VCaP (cell line): Measurements from ENCODE around the gene ASB8.

Experiments
- H3K27ac ChIP-seq: fragments of 450-650 bp; 2 replicates; pipeline ENCODE4 v1.5.1; 2017
- TF ChIP-seq, protein P1 (sequence below): fragments of 450-650 bp; conservative IDR thresholded peaks from 2 replicates; pipeline ENCODE4 v1.5.1; 2017; ENCODE audit warnings: mild to moderate bottlenecking, moderate library complexity

Gene ASB8

DNA sequence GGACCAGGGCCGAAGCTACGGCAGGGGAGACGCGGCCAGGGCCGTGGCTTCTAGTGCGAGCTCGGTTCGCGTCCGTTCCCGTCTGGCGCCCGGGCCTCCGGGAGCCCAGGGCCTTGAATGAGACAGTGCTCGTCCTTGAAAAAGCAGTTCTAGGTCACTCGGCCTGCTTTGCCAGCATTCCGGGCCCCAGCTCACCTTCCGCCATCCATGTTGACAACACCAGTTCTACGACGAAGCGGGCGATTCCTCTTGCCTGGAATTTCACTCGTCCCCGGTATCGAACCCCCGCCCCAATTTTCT is 41.3 kb upstream of the ASB8 start:
- TF ChIP-seq, protein P1, sequence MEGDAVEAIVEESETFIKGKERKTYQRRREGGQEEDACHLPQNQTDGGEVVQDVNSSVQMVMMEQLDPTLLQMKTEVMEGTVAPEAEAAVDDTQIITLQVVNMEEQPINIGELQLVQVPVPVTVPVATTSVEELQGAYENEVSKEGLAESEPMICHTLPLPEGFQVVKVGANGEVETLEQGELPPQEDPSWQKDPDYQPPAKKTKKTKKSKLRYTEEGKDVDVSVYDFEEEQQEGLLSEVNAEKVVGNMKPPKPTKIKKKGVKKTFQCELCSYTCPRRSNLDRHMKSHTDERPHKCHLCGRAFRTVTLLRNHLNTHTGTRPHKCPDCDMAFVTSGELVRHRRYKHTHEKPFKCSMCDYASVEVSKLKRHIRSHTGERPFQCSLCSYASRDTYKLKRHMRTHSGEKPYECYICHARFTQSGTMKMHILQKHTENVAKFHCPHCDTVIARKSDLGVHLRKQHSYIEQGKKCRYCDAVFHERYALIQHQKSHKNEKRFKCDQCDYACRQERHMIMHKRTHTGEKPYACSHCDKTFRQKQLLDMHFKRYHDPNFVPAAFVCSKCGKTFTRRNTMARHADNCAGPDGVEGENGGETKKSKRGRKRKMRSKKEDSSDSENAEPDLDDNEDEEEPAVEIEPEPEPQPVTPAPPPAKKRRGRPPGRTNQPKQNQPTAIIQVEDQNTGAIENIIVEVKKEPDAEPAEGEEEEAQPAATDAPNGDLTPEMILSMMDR, result no peak
- H3K27ac ChIP-seq, result peak overlapping the region; percentile 90

DNA sequence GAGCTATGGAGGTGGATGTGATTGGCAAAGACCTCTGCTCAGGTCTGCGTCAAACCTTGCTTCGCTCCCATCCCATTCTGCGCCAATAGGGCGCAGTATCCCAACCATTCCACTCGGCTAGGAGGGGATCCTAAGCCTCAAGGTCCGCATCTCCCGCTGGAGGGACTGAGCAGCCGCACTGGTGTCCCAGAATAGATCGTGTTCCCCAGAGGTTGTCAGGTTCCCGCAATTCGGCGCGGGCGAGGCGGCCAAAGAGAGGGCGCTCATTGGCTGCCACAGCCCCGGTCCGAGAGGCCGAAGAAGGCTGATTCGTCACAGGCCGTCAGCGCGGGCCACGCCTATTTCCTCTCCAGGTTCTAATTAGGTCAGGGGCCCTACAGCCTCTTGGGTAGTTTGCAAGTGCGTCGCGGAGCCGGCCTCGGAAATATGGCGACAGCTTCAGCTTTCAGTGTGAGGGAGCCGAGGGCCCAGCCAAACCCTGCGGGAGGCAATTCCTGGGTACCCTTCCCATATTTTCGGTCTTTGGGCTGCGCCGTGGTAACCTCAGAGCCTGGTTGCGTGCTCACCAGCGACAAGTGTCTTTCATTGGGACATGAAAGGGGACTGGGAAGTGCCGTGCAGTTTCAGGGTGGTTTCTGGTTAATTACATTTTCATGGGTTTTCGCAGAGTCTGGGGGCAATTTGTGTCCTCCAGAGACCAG is 40.8 kb upstream of the ASB8 start:
- TF ChIP-seq, protein P1, result no peak
- H3K27ac ChIP-seq, result peak overlapping the region; percentile 90

DNA sequence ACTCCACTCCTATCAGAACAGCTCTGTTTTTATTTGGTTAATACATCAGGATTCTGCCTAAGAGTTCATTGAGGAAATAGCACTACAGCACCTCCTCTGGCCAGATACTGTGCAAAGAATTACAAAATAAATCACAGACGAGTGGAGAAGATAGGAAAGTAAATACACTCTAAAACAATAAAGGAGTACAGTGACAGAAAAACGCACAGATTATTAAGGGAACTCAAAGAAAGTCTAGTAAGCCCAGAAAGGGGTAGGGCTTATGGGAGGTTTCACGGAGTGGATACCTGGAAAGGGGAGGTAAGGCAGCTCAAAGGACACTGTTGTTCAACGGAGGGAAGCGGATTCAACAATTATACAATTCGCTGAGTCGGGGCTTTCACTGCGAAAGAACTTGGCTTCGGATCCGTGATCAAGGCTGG is 40.2 kb upstream of the ASB8 start:
- TF ChIP-seq, protein P1, result 0 out of 2 replicates have a peak, but pooled peaks have one; percentile 7
- peak overlapping the region; percentile 90; the same call in 1 of the 2 replicates for H3K27ac ChIP-seq

DNA sequence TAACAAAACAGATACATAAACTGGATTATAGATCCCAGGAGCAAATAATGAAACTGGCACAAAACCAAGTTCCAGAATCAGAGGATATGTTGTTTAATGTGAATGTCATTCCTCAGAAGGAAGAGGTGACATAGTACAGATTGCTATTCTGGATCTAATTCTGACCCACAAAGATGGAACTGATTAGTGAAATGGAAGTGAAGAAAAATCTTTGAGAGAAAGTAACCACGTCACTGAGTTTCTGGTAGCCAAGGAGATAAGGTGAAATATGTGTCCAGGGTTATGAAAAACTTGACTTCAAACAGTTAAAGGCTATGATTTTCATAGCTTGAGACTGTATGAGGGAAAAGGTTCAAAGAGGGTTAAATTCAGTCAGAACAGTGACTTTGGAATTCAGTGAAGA is 37.5 kb upstream of the ASB8 start:
- H3K27ac ChIP-seq, result peak overlapping the region; percentile 75
- TF ChIP-seq, protein P1, result no peak

DNA sequence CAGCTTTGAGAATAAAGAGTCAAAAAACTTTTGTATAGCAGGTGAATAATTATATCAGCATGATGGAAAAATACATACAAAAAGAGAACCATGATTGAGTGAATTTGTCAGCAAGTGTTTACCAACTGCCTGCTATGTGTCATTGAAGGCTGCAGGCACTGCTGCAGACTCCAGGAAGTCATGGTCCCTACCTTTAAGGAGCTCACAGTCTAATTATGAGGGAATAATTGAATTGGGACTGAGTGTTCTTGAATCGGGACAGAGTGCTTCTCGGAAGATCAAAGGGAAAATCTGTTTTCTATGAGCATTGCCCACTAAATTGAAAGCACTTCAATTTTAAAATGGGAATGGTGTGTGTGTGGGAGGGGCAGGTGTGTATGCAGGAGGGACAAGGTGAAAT is 36.3 kb upstream of the ASB8 start:
- TF ChIP-seq, protein P1, result no peak
- H3K27ac ChIP-seq, result peak overlapping the region; percentile 75

DNA sequence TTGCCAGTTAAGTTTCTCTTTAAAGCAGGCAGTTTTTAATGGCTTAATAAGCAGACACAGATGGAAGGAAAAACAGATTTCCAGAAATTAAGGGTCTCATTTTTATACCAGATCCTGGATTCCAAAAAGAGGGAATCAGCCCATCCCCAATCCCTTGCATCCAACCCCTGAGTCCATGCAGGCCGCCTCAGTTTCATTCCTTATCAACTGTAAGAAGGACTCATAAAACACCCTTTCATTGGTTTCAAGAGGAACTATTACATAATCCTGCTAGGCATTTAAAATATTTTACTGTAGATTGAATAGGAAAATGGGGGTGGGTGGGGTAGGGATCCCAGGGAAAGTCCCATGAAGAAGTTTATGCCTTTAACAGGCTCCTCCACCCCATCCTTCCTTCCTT is 35.5 kb upstream of the ASB8 start:
- TF ChIP-seq, protein P1, result no peak
- peak overlapping the region; percentile 75 for H3K27ac ChIP-seq

DNA sequence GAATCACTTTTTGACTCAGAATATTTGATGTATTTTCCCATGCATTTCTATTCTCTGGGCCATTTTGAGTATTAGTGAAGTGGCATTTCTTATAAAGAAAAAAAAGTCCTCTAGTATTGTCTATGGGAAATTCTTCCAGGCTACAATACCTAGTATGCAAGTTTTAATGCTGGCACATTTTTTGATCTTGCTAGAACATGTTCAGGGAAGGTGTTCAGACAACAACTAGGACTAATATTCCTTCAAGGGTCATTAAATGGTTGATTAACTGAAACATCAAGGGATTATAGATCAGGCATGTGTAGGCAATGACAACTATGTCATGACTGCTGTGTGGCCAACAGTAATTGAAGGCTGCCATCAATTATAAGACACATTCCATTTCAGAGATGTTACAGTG is 33.8 kb upstream of the ASB8 start:
- TF ChIP-seq, protein P1, result no peak
- H3K27ac ChIP-seq, result no peak overlapping the region
